ENCODE results near the gene FHIT.

- TF ChIP-seq CTCF (IDR thresholded peaks at IDR 0.05; ENCODE audit: poor library complexity): no peak
- no peak for TF ChIP-seq EZH2 (IDR thresholded peaks at IDR 0.05; ENCODE audit: borderline replicate concordance)
- no peak for TF ChIP-seq EZH2phosphoT487 (IDR thresholded peaks at IDR 0.05; ENCODE audit: low read depth, severe bottlenecking, unreplicated experiment)
Measured at GRCh38 chr3:61074783-61075182, 176.5 kb downstream of the FHIT start.

All from hepatocyte (in vitro differentiated cells).